HEK293T (cell line): ENCODE data around the gene MYL5.

Experiments used
- ARNT ChIP-seq: fragments of 450-650 bp; IDR thresholded peaks from 2 replicates; pipeline ENCODE4 v1.6.1; 2017; ENCODE audit warnings: mild to moderate bottlenecking
- BHLHE40 ChIP-seq: fragments of 450-650 bp; IDR thresholded peaks from 2 replicates; pipeline ENCODE4 v1.6.1; 2016; ENCODE audit warnings: mild to moderate bottlenecking, moderate library complexity, borderline replicate concordance
- FOXK2 ChIP-seq: fragments of 450-650 bp; IDR thresholded peaks from 2 replicates; pipeline ENCODE4 v1.6.1; 2016; ENCODE audit warnings: mild to moderate bottlenecking
- FOXM1 ChIP-seq: fragments of 450-650 bp; IDR thresholded peaks from 2 replicates; pipeline ENCODE4 v1.6.1; 2017; ENCODE audit warnings: mild to moderate bottlenecking, borderline replicate concordance
- HDGF ChIP-seq: fragments of 450-650 bp; IDR thresholded peaks from 2 replicates; pipeline ENCODE4 v1.6.1; 2017; ENCODE audit warnings: antibody characterized with exemption, borderline replicate concordance
- L3MBTL2 ChIP-seq: fragments of 450-650 bp; conservative IDR thresholded peaks from 2 replicates; pipeline ENCODE4 v1.6.1; 2016; ENCODE audit warnings: mild to moderate bottlenecking
- NFRKB ChIP-seq: fragments of 450-650 bp; IDR thresholded peaks from 2 replicates; pipeline ENCODE4 v1.6.1; 2016; ENCODE audit warnings: mild to moderate bottlenecking, moderate library complexity
- SP1 ChIP-seq: fragments of 450-650 bp; IDR thresholded peaks from 2 replicates; pipeline ENCODE4 v1.6.1; 2017
- SUZ12 ChIP-seq: fragments of 450-650 bp; IDR thresholded peaks from 2 replicates; pipeline ENCODE4 v1.6.1; 2016; ENCODE audit warnings: mild to moderate bottlenecking
- TARDBP ChIP-seq: fragments of 450-650 bp; IDR thresholded peaks from 2 replicates; pipeline ENCODE4 v1.6.1; 2016
- ZNF384 ChIP-seq: fragments of 450-650 bp; IDR thresholded peaks from 2 replicates; pipeline ENCODE4 v1.6.1; 2016
- TF ChIP-seq, protein P1 (sequence below): fragments of 450-650 bp; IDR thresholded peaks from 2 replicates; pipeline ENCODE4 v1.6.1; 2016

DNA sequence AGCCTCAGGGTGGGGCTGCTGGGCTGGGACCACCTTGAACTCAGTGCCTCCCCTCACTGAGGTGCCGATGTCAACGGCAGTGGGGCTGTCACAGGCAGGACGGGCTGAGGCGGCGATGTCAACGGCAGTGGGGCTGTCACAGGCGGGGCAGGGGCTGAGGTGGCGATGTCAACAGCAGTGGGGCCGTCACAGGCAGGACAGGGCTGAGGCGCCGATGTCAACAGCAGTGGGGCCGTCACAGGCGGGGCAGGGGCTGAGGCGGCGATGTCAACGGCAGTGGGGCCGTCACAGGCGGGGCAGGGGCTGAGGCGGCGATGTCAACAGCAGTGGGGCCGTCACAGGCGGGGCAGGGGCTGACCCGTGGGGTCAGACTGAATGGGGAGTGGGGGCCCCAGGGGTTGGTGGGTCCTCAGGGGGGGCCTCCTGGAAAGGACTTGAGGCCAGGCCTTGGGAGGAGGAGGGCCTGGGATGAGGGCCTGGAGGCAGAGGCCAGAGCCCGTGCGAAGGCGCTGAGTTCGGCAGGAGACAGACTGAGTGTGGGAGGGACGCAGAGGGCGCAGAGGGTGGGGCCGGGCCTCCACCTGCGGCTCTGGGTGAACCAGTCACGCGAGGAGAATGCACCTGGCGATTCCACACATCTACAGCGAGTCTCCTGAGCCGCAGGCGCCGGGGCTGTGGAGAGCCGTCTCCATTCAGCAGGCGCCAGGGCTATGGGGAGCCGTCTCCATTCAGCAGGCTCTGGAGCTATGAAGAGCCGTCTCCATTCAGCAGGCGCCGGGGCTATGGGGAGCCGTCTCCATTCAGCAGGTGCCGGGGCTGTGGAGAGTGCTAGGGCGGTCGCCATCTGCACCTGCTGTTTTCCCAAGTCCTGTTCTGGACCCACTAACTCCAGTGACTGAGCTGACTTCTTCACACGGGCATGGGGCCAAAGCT is 23.1 kb upstream of the MYL5 start:
- TF ChIP-seq, protein P1, sequence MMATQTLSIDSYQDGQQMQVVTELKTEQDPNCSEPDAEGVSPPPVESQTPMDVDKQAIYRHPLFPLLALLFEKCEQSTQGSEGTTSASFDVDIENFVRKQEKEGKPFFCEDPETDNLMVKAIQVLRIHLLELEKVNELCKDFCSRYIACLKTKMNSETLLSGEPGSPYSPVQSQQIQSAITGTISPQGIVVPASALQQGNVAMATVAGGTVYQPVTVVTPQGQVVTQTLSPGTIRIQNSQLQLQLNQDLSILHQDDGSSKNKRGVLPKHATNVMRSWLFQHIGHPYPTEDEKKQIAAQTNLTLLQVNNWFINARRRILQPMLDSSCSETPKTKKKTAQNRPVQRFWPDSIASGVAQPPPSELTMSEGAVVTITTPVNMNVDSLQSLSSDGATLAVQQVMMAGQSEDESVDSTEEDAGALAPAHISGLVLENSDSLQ = no peak
- TF ChIP-seq HDGF (no peak), NFRKB (no peak), SUZ12 (no peak), L3MBTL2 (no peak), SP1 (no peak), FOXK2 (no peak), ARNT (no peak), BHLHE40 (no peak), ZNF384 (no peak), TARDBP (no peak), FOXM1 (no peak)
